Measurements from ENCODE around the gene GALR2. TPM values are rescaled to one million over a fixed set of nuclear protein-coding genes. Genes with fewer than 3 reads are reported as not detected.

Gene GALR2
- polyA plus RNA-seq, 2 of the 4 experiments (the other 2 are of a cell fraction): 0.32 to 0.44 TPM

GRCh38 chr17:76072148-76072858, 2.3 kb upstream of the GALR2 start, which contains the start of gene SRP68:
Gene SRP68 (minus strand): TSS chr17:76072517. CDS start chr17:76072491, 26 bp downstream.
- H3K4me2 ChIP-seq: peak within 1 kb of the TSS; percentile 97
- peak within 1 kb of the TSS; percentile 87 to 88 for H3K27ac ChIP-seq
- H3K4me1 ChIP-seq: peaks cover 33% of the 10 kb centered on the region
- 3% methylated on average over 54 of the region's 57 CpGs for WGBS (ENCODE audit: missing lambda C conversion rate)
- ChIA-PET CTCF (interaction anchor here (2.0 kb wide), 1 partner anchor 207 kb away, joined by 7 read pairs; no protein-coding TSS in a partner anchor), POLR2A (interaction anchor here (0.6 to 1.0 kb wide), 9 partner anchors 9 to 167 kb away, joined by 3 to 11 read pairs (median 4); partner anchors contain the start of gene MRPL38)
- ATAC-seq: peak; percentile 93 to 98
- peak within 1 kb of the TSS; percentile 82 for H3K4me3 ChIP-seq
- peak; percentile 95 to 98 for DNase-seq (ENCODE audit: low read depth in 1 of 2, low spot score in 1 of 2)
- no peaks in the 10 kb centered on the region for H3K9me3 ChIP-seq
- TF ChIP-seq POLR2AphosphoS2 (conservative IDR thresholded peaks at IDR 0.05; ENCODE audit: low read length) (no peak), BCL3 (IDR thresholded peaks at IDR 0.05) (peak; percentile 86), EP300 (IDR thresholded peaks at IDR 0.05) (no peak), PHF8 (IDR thresholded peaks at IDR 0.05; ENCODE audit: borderline replicate concordance, low read depth) (peak; percentile 84), CHD2 (IDR thresholded peaks at IDR 0.05; ENCODE audit: low read length, partially characterized antibody) (no peak), CBX2 (IDR thresholded peaks at IDR 0.05; ENCODE audit: borderline replicate concordance, low read depth) (no peak), E2F6 (IDR thresholded peaks at IDR 0.05; ENCODE audit: borderline replicate concordance, low read depth) (peak; percentile 81), EHMT2 (IDR thresholded peaks at IDR 0.05; ENCODE audit: low read depth) (no peak), NR3C1 (IDR thresholded peaks at IDR 0.05) (no peak), RFX5 (IDR thresholded peaks at IDR 0.05) (no peak), BHLHE40 (IDR thresholded peaks at IDR 0.05; ENCODE audit: low read depth, low read length) (no peak), HOXB5 (CRISPR knock-in tag; IDR thresholded peaks at IDR 0.05) (no peak), KDM5A (IDR thresholded peaks at IDR 0.05) (peak; percentile 89), ATOH8 (CRISPR knock-in tag; IDR thresholded peaks at IDR 0.05; ENCODE audit: low read depth) (peak; percentile 54; the same call in 1 of the 2 replicates), PBX3 (IDR thresholded peaks at IDR 0.05) (no peak), HMGXB4 (CRISPR knock-in tag; IDR thresholded peaks at IDR 0.05; ENCODE audit: borderline replicate concordance) (no peak), ZC3H11A (IDR thresholded peaks at IDR 0.05) (no peak), MAX (IDR thresholded peaks at IDR 0.05) (peak; percentile 94), MYC (IDR thresholded peaks at IDR 0.05; ENCODE audit: borderline replicate concordance, low read length) (peak; percentile 77; the same call in 1 of the 2 replicates), USF2 (IDR thresholded peaks at IDR 0.05) (0 out of 2 replicates have a peak, but pooled peaks have one; percentile 6), JUN (IDR thresholded peaks at IDR 0.05) (peak in 1 of 2 experiments; percentile 95; a peak in 4 of 5 replicates), NPAS2 (CRISPR knock-in tag; IDR thresholded peaks at IDR 0.05; ENCODE audit: borderline replicate concordance) (no peak), TP53 (CRISPR knock-in tag; IDR thresholded peaks at IDR 0.05) (no peak), CHD4 (IDR thresholded peaks at IDR 0.05; ENCODE audit: borderline replicate concordance) (no peak), HDAC2 (IDR thresholded peaks at IDR 0.05) (no peak), CTCF (IDR thresholded peaks at IDR 0.05) (no peak), GATA3 (IDR thresholded peaks at IDR 0.05; ENCODE audit: borderline replicate concordance) (0 out of 2 replicates have a peak, but pooled peaks have one; percentile 49), POLR2A (IDR thresholded peaks at IDR 0.05; ENCODE audit: low read length) (peak; percentile 93), HEYL (CRISPR knock-in tag; IDR thresholded peaks at IDR 0.05) (no peak), HOXA7 (CRISPR knock-in tag; IDR thresholded peaks at IDR 0.05) (no peak), HOXB13 (CRISPR knock-in tag; IDR thresholded peaks at IDR 0.05; ENCODE audit: low read depth) (no peak)
- FAIRE-seq: no peak

Data from A549 (cell line).